ENCODE data around the gene LRRC59. TPM values are rescaled to one million over a fixed set of nuclear protein-coding genes. Genes with fewer than 3 reads are reported as not detected.
"Not testable (repeated sequence)": the region's sequence is repeated elsewhere in the genome, so short reads cannot be mapped to it uniquely, and the experiment has no call there.

Gene LRRC59
- total RNA-seq, 1 donor from 2014 or later, result 44.6 TPM

DNA sequence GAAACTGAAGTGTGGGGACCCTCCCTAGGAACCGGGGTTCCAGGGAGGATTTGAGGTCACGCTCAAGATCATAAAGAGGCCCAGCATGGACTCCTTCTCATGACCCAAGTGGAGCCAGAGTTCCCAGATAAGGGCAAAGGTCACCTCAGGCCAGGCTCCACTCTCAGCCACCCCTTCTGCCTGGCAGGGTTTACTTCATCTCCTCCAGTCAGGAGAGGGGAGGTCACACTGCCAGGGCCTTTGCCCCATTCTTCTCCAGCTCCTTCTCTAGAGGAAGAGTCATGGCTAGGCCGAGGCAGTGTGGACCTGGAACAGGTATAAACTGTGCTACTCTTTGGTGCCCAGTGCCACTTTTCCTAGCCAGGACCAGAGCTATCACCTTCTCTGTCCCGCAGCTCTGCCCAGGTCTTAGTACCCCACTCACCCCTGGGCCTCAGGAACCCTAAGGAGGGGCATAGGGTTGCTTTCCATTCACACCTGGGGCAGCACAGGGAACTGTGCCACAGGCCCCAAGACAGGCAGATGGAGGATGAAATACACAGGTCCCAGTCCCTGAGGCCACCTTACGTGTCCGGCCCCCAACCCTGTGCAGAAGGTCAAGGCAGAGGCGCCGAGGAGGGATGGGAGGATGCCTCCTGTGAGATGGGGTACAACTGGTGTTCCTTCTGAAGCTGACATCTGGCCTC, 27.8 kb upstream of the LRRC59 start:
- DNase-seq, result no peak

DNA sequence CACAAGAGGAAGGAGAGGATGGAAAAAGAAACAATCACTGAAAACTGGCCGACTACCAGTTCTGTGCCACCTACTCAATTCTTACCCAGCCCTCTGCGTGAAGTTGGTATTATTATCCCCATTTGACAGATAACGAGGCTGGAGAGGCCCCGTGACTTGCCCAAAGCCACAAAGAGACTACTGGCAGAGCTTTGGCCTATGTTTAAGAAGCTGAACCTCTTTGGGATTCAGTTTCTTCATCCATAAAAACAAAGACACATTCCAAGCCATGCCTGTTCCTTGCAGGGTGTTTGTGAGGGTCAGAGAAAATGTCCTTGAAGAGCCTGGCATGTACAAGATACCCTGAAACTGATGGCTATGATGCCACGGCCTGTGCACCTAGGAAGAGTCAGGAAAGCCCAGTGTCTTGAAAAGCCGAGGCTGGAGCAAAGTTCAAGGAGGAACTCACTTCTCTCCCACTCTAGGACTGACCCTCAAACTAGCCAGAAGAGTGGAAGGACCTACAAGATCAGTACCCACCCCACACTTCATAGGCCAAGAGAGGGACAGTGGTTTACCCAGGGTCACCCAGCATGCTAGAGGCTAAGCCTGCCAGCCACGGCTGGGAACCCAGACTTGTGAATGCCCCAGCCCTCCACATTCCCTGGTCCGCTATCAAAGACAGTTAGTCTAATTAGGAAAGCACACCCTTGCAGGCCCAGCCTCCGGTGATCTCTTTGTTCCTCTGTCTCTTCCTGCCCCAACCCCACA, 27.1 kb upstream of the LRRC59 start:
- no peak for DNase-seq

DNA sequence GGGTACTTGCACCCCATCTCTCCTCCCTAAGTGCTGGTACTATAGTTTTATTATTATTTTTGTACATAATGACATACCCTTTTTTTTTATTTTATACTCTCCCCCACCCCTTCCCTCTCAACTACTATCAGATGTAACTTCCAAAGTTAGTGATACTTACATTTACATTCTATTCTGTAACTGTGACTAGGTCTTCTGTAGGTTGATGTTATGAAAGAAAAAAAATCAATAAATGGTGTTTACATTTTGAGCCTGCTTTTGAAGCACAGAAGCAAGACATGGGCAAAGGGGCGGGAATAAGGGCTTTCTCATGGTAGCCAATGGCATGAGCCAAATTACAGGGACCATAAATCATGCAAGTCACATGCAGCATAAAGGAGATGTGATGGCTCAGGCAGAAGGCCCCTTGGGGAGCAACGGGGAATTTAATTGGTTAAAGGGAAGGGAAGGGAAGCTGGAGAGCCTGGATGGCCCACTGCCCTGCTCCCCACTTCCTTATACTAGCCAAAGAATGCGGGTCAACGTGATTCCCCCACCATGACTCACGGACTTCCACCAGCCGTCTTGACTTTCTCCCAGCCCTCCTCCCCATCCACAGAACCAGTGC, 26.3 kb upstream of the LRRC59 start:
- no peak for DNase-seq

- no peak for DNase-seq
Observed at GRCh38 chr17:50422738-50423137, 25.4 kb upstream of the LRRC59 start.

DNA sequence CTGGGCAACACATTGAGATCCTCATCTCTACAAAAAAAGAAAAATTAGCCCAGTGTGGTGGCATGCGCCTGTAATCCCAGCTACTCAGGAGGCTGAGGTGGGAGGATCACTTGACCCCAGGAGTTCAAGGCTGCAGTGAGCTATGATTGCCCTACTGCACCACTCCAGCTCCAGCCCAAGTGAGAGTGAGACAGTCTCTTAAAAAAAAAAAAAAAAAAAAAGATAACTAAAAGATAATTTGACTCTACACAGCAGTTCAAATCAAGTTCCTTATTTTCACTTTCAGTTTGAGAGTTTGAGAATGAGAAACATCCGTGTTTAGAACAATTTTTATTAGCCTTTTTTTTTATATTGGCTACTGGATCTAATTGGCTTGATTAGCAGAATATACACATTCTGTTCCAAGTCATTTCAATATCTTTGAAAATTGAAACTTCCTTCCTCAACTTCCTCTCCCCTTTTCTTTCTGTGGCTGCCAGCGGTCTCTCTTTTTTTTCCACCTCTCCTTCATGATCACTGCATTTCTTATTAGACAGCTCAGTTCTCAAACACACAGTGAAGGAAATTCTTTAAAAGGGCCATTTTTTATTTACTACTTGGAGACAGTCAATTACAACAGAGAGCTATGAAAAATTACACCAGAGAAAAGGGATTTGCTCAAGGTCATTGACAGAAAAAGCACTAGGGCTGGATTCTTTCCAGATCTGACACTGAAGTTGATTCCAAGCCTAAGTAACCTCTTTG, 24.2 kb upstream of the LRRC59 start:
- DNase-seq, result peak; percentile 14

DNA sequence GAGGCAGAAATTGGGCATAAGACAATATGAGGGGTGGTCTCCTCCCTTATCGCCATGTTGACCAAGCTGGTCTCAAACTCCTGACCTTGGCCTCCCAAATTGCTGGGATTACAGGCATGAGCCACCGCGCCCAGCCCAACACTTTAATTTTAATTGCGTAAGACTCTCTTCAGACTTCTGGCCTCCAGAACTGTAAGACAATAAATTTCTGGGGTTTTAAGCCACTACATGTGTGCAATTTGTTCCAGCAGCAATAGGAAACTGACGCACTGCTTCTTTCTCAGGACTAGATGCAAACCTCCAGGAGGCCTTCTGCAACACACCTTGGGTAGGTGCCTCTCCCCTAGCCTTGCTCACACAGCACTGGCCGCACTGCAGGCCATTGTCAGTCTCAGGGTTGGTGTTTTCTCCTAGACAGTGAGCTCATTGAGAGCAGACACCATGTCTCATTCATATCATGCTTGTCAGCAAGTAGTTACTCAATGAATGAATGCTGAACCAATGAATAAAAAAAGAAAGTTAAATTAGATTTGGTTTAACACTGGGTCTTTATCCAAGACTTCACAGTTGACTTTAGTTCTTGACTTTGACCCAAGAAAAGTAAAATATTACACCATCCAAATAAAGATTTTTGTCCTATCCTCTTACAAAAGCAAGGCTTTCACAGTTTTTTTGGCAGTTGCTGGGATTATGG, 23.2 kb upstream of the LRRC59 start:
- peak; percentile 48 for DNase-seq

GRCh38 chr17:50419577-50419976, 22.3 kb upstream of the LRRC59 start:
- DNase-seq, result not testable (repeated sequence)

GRCh38 chr17:50414808-50415207, 17.5 kb upstream of the LRRC59 start:
- no peak for DNase-seq

GRCh38 chr17:50412188-50412732, 14.9 kb upstream of the LRRC59 start:
- no peak for DNase-seq

DNA sequence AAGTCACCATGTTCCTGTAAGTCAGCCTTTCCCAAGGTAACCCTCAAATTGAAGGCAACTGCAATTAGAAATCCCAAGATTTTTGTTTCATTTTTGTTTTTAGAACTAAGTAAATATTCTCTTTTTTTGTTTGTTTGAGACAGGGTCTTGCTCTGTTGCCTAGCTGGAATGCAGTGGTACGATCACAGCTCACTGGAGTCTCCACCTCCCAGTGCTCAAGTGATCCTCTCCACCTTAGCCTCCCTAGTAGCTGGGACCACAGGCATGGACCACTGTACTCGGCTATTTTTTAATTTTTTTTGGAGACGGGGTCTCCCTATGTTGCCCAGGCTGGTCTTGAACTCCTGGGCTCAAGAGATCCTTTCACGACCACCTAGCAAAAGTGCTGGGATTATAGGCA, 10.6 kb upstream of the LRRC59 start:
- DNase-seq, result no peak

DNA sequence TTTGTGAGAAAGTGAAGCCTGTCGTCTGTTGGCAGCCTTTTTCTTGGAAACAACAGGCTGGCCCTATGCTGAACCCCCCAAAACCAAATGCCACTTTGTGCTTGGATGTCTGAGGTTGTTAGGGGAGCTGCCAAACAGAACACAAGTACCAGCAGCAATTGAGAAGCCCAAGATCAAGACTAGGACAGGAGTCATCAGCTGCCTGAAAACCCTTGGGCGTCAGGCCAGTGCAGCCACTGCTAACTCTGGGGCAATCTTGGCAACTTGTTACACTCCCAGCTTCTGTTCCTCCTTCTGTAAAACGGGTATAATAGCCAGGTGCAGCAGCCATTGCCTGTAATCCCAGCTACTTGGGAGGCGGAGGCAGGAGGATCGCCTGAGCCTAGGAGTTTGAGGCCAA, 9.3 kb upstream of the LRRC59 start:
- DNase-seq, result no peak

GRCh38 chr17:50405351-50405750, 8.0 kb upstream of the LRRC59 start:
- DNase-seq, result not testable (repeated sequence)

- DNase-seq, result not testable (repeated sequence)
Observed at GRCh38 chr17:50399591-50399990, 2.3 kb upstream of the LRRC59 start.

DNA sequence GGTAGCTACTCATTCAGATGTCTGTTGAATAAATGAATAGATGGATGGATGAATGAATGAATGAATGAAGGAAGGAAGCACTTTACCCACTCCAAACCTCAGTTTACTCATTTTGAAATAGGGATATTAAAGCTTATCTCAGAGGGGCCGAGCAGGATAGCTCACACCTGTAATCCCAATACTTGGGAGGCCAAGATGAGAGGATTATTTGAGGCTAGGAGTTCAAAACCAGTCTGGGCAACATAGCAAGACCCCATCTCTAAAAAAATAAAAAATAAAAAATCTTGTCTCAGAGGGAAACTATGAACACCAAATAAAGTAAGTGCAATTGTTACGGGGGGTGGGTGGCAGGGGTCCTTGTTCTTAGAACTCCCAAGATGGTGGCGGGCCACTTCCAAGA, 1.3 kb upstream of the LRRC59 start:
- DNase-seq, result not testable (repeated sequence)

DNA sequence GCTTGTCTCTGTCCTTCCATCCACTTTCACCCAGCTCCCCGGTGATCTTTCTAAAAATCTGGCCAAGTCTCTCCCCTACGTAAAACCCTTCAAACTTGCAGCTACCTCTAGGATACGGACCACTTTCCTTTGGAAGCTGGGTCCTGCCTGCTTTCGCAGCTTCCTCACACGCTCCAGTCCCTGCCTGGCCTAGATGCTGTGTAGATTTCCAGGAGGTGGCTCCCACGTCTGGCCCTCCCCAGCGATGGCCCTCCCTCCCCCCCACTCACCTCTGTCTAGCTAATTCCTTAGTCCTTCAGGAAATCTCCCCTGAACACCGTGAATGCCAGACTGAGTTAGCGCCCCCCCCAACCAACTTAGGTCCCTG, 579 bp upstream of the LRRC59 start:
- DNase-seq, result no peak

DNA sequence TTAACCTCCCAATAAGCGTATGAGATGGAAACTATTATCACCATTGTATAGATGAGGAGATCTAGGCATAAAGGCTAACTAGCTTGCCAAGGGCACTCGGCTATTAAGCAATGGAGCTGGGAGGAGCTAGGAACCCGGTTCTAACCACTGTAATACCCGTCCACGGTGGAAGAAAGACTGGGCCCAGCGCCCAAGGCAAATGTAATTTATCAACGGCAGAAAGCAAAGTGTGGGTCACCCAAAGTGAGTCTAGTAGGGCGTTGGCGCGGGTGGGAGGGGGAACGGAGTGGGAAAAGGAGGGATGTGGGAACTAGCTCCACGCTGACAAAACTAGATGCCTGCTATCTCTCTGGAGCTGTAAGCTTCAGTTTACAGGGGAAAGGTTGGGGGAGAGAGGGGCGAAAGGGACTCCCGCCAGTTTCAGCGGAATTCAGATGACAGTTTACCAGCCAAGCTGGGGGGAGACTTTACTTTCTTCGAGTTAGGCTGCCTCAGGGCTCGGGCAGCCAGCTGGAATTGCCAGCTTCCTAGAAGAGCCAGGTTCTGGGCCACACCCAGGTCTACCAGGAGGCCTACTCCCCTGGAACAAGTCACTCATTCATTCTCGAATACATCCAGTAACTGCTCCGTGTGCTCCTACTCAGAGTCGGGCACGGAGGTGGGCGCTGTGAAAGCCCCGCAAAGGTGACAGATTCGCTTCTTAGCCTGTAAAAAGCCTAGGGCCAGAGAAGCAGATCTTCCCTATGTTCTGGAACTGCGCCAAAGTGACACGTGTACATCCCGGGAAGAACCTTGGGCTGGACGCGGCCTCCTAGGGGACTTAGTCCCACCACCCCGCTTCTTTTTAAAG, 837 bp downstream of the LRRC59 start:
- peak; percentile 49 for DNase-seq

DNA sequence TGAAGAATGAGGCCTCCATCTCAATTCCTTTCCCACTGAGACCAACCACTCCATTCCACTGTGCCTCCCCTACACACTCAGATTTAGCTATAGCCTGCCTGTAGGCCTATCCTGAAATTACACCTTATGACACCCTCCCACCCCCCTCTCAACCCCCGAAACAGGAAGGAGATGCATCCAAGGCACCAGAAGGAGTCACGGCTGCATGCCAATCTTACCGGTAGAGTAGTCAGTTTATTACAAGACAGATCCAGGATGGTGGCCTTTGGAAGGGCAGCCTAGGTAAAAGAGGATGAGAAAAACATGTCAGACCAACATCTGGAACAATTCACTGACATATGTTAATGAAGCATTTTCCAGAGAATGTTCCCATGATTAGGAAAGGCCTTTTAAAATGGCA, 2.6 kb downstream of the LRRC59 start:
- no peak for DNase-seq

GRCh38 chr17:50393700-50394099, 3.6 kb downstream of the LRRC59 start:
- no peak for DNase-seq

- DNase-seq, result no peak
Observed at GRCh38 chr17:50392621-50393020, 4.7 kb downstream of the LRRC59 start.

GRCh38 chr17:50389534-50389933, 7.8 kb downstream of the LRRC59 start:
- no peak for DNase-seq

GRCh38 chr17:50388728-50389127, 8.6 kb downstream of the LRRC59 start:
- no peak for DNase-seq

Data from skin of body (tissue), 2 donors.